ENCODE data around the gene SLC9A9. TPM values are rescaled to one million over a fixed set of nuclear protein-coding genes. Genes with fewer than 3 reads are reported as not detected.

SLC9A9 gene
- total RNA-seq, 1 experiment from 2014 or later: not detected

DNA sequence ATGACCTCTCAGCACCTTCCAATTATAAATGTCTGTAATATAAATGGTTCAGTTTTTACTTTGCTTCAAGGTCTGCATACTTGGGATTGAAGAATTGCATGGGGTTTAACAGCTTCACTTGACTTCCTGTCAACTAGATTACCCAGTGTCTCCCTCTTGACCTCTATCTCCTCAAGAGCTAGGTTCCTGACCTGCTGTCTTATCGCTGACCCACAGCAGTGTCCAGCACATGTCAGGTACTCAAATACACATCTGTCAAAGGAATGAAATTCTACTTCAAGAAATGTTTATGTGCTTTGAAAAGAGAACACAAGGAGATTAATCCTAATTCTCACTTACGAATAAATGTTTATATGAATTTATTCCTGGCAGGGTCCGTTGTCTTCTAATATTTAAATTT is 284.5 kb downstream of the SLC9A9 start:
- Mint-ChIP-seq H3K27me3 (ENCODE audit: insufficient read depth, unreplicated experiment) (no peaks in the 10 kb centered on the region), H3K4me1 (ENCODE audit: low read depth, unreplicated experiment) (peaks cover 13% of the 10 kb centered on the region), H3K27ac (ENCODE audit: unreplicated experiment) (no peak overlapping the region), H3K9me3 (ENCODE audit: unreplicated experiment) (no peaks in the 10 kb centered on the region), H3K36me3 (ENCODE audit: insufficient read depth, unreplicated experiment) (no peaks in the 10 kb centered on the region), H3K4me3 (ENCODE audit: unreplicated experiment) (no peak overlapping the region)
- Histone ChIP-seq H3K9me3 (peaks cover 3% of the 10 kb centered on the region; the same call in 1 of the 2 replicates), H3K27me3 (replicated peaks; ENCODE audit: control insufficient read depth, insufficient read depth, low read length) (no peaks in the 10 kb centered on the region), H3K36me3 (ENCODE audit: control insufficient read depth, insufficient read depth, low read length) (no peaks in the 10 kb centered on the region), H3K4me3 (ENCODE audit: low read depth, low read length) (no peak overlapping the region), H3K4me1 (0 out of 2 replicates have a peak, but pooled peaks cover 5% of the 10 kb centered on the region)
- CTCF ChIA-PET: no interaction called here
- POLR2A ChIA-PET: no interaction called here
- no peak for DNase-seq
- intact Hi-C loops (cut with micrococcal nuclease; ENCODE audit: unreplicated experiment): no loop called here
- BruUV-seq (replicated peaks): no TSS peak
- TF ChIP-seq, protein P1, sequence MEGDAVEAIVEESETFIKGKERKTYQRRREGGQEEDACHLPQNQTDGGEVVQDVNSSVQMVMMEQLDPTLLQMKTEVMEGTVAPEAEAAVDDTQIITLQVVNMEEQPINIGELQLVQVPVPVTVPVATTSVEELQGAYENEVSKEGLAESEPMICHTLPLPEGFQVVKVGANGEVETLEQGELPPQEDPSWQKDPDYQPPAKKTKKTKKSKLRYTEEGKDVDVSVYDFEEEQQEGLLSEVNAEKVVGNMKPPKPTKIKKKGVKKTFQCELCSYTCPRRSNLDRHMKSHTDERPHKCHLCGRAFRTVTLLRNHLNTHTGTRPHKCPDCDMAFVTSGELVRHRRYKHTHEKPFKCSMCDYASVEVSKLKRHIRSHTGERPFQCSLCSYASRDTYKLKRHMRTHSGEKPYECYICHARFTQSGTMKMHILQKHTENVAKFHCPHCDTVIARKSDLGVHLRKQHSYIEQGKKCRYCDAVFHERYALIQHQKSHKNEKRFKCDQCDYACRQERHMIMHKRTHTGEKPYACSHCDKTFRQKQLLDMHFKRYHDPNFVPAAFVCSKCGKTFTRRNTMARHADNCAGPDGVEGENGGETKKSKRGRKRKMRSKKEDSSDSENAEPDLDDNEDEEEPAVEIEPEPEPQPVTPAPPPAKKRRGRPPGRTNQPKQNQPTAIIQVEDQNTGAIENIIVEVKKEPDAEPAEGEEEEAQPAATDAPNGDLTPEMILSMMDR (IDR thresholded peaks at IDR 0.05; ENCODE audit: insufficient read depth in 1 of 2, low read depth in 1 of 2, low read length in 1 of 2, severe bottlenecking in 1 of 2, unreplicated experiment in 1 of 2): no peak

DNA sequence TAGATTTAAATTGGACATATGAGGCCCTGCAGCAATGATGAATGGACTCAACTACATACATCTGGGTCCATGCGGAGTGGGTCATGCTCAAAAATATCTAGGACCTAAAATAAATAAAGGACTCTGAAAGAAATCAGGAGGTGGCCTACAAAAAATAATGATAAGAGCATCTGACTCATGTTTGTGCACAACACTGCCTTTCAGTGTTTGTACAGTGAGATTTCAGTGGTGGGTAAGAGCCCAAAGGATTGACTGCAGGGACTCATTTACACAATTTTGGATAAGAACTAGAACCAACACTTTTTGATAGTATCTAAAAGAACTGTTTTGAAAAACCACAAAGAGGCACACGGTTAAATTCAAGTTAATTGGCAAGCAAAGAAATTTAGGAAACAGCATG is 285.5 kb downstream of the SLC9A9 start:
- Mint-ChIP-seq H3K4me3 (ENCODE audit: unreplicated experiment) (no peak overlapping the region), H3K27ac (ENCODE audit: unreplicated experiment) (no peak overlapping the region), H3K9me3 (ENCODE audit: unreplicated experiment) (no peaks in the 10 kb centered on the region), H3K4me1 (ENCODE audit: low read depth, unreplicated experiment) (peaks cover 13% of the 10 kb centered on the region), H3K36me3 (ENCODE audit: insufficient read depth, unreplicated experiment) (no peaks in the 10 kb centered on the region), H3K27me3 (ENCODE audit: insufficient read depth, unreplicated experiment) (no peaks in the 10 kb centered on the region)
- H3K9me3 ChIP-seq: peaks cover 3% of the 10 kb centered on the region; the same call in 1 of the 2 replicates
- DNase-seq: no peak
- no peaks in the 10 kb centered on the region for H3K27me3 ChIP-seq (replicated peaks; ENCODE audit: control insufficient read depth, insufficient read depth, low read length)
- H3K4me1 ChIP-seq: 0 out of 2 replicates have a peak, but pooled peaks cover 5% of the 10 kb centered on the region
- intact Hi-C loops (cut with micrococcal nuclease; ENCODE audit: unreplicated experiment): no loop called here
- CTCF ChIA-PET: no interaction called here
- POLR2A ChIA-PET: no interaction called here
- H3K36me3 ChIP-seq (ENCODE audit: control insufficient read depth, insufficient read depth, low read length): no peaks in the 10 kb centered on the region
- BruUV-seq (replicated peaks): no TSS peak
- TF ChIP-seq, protein P1 (IDR thresholded peaks at IDR 0.05; ENCODE audit: insufficient read depth in 1 of 2, low read depth in 1 of 2, low read length in 1 of 2, severe bottlenecking in 1 of 2, unreplicated experiment in 1 of 2): no peak
- H3K4me3 ChIP-seq (ENCODE audit: low read depth, low read length): no peak overlapping the region

DNA sequence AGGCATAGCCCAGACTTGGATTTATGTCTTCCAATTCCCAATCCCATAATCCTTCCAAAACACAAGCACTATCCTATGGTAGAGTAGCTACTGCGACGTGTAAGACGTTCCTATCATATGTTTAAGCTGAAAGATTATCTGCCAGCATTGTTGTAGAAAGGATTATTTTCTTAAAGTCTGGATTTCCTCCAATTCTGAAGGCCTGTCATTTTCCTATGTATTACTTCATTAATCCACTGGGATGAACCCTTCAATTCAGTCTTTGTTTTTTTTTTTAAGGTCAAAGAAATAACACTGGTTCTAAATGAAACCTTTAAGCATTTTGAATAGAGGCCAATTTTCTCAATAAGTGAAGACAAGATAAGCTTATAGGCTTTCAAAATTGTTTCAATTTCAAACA is 289.0 kb downstream of the SLC9A9 start:
- intact Hi-C loops (cut with micrococcal nuclease; ENCODE audit: unreplicated experiment): no loop called here
- TF ChIP-seq, protein P1 (IDR thresholded peaks at IDR 0.05; ENCODE audit: insufficient read depth in 1 of 2, low read depth in 1 of 2, low read length in 1 of 2, severe bottlenecking in 1 of 2, unreplicated experiment in 1 of 2): no peak
- Mint-ChIP-seq H3K27me3 (ENCODE audit: insufficient read depth, unreplicated experiment) (peaks cover 3% of the 10 kb centered on the region), H3K36me3 (ENCODE audit: insufficient read depth, unreplicated experiment) (no peaks in the 10 kb centered on the region), H3K9me3 (ENCODE audit: unreplicated experiment) (peaks cover 20% of the 10 kb centered on the region), H3K4me1 (ENCODE audit: low read depth, unreplicated experiment) (peaks cover 13% of the 10 kb centered on the region), H3K27ac (ENCODE audit: unreplicated experiment) (no peak overlapping the region), H3K4me3 (ENCODE audit: unreplicated experiment) (no peak overlapping the region)
- BruUV-seq (replicated peaks): no TSS peak
- Histone ChIP-seq H3K36me3 (ENCODE audit: control insufficient read depth, insufficient read depth, low read length) (no peaks in the 10 kb centered on the region), H3K9me3 (peaks cover 3% of the 10 kb centered on the region; the same call in 1 of the 2 replicates), H3K4me3 (ENCODE audit: low read depth, low read length) (no peak overlapping the region), H3K27me3 (replicated peaks; ENCODE audit: control insufficient read depth, insufficient read depth, low read length) (no peaks in the 10 kb centered on the region), H3K4me1 (0 out of 2 replicates have a peak, but pooled peaks cover 5% of the 10 kb centered on the region)
- no peak for DNase-seq
- POLR2A ChIA-PET: no interaction called here
- CTCF ChIA-PET: no interaction called here
